H7 (cell line): ENCODE measurements around the gene UNC13C. TPM values are rescaled to one million over a fixed set of nuclear protein-coding genes. Genes with fewer than 3 reads are reported as not detected.

ENCODE experiments used
- DNase-seq: peaks from one replicate; pipeline ENCODE4 v3.0.0; 2012
- H3K27me3 ChIP-seq: 2 replicates; pipeline ENCODE4 v1.6.0; 2011; ENCODE audit warnings: mild to moderate bottlenecking, low read length; ENCODE audit not compliant: control insufficient read depth, insufficient read depth
- H3K36me3 ChIP-seq: replicated peaks from 2 replicates; pipeline ENCODE4 v1.5.1; 2011; ENCODE audit warnings: low read length; ENCODE audit not compliant: control insufficient read depth, insufficient read depth
- H3K4me3 ChIP-seq: 2 replicates; pipeline ENCODE4 v1.5.1; 2011; ENCODE audit warnings: low read depth, mild to moderate bottlenecking, control low read depth, low read length, moderate library complexity; ENCODE audit not compliant: insufficient read depth
- total RNA-seq: library from RNA; depleted of rRNA; stranded (reverse); fragments of >200 nt; shearing (Covaris generic); gene quantifications from 2 replicates; pipeline ENCODE4 v1.2.3, GENCODE V29; 2014

The UNC13C gene
- total RNA-seq, 1 experiment from 2014 or later: 0.03 TPM

GRCh38 chr15:54579855-54580254 is 601.6 kb downstream of the UNC13C start:
- Histone ChIP-seq H3K4me3 (no peak overlapping the region), H3K27me3 (no peaks in the 10 kb centered on the region), H3K36me3 (no peaks in the 10 kb centered on the region)
- no peak for DNase-seq

GRCh38 chr15:54580643-54581042 is 602.4 kb downstream of the UNC13C start:
- no peak overlapping the region for H3K4me3 ChIP-seq
- no peaks in the 10 kb centered on the region for H3K36me3 ChIP-seq
- DNase-seq: no peak
- no peaks in the 10 kb centered on the region for H3K27me3 ChIP-seq

GRCh38 chr15:54582863-54583643 is 604.8 kb downstream of the UNC13C start:
- Histone ChIP-seq H3K4me3 (no peak overlapping the region), H3K36me3 (no peaks in the 10 kb centered on the region), H3K27me3 (no peaks in the 10 kb centered on the region)
- no peak for DNase-seq

GRCh38 chr15:54585063-54585462 is 606.8 kb downstream of the UNC13C start:
- no peaks in the 10 kb centered on the region for H3K36me3 ChIP-seq
- no peak overlapping the region for H3K4me3 ChIP-seq
- no peak for DNase-seq
- H3K27me3 ChIP-seq: no peaks in the 10 kb centered on the region

- Histone ChIP-seq H3K4me3 (no peak overlapping the region), H3K36me3 (no peaks in the 10 kb centered on the region), H3K27me3 (no peaks in the 10 kb centered on the region)
- DNase-seq: no peak
Observed at GRCh38 chr15:54594115-54594514, 615.9 kb downstream of the UNC13C start.

GRCh38 chr15:54599386-54599785 is 621.1 kb downstream of the UNC13C start:
- H3K27me3 ChIP-seq: peaks cover 1% of the 10 kb centered on the region; the same call in 1 of the 2 replicates
- H3K36me3 ChIP-seq: no peaks in the 10 kb centered on the region
- no peak overlapping the region for H3K4me3 ChIP-seq
- DNase-seq: no peak

GRCh38 chr15:54605043-54605442 is 626.8 kb downstream of the UNC13C start:
- peaks cover 1% of the 10 kb centered on the region; the same call in 1 of the 2 replicates for H3K27me3 ChIP-seq
- no peaks in the 10 kb centered on the region for H3K36me3 ChIP-seq
- H3K4me3 ChIP-seq: no peak overlapping the region
- DNase-seq: peak; percentile 15

GRCh38 chr15:54605556-54605955 is 627.3 kb downstream of the UNC13C start:
- no peak for DNase-seq
- Histone ChIP-seq H3K4me3 (no peak overlapping the region), H3K36me3 (no peaks in the 10 kb centered on the region), H3K27me3 (peaks cover 1% of the 10 kb centered on the region; the same call in 1 of the 2 replicates)

GRCh38 chr15:54608876-54609835 is 630.9 kb downstream of the UNC13C start:
- Histone ChIP-seq H3K36me3 (no peaks in the 10 kb centered on the region), H3K4me3 (no peak overlapping the region), H3K27me3 (no peaks in the 10 kb centered on the region; the same call in 1 of the 2 replicates)
- DNase-seq: no peak

- no peak for DNase-seq
- Histone ChIP-seq H3K4me3 (no peak overlapping the region), H3K27me3 (no peaks in the 10 kb centered on the region; the same call in 1 of the 2 replicates), H3K36me3 (no peaks in the 10 kb centered on the region)
Observed at GRCh38 chr15:54618120-54618519, 639.9 kb downstream of the UNC13C start.

GRCh38 chr15:54619180-54619579 is 640.9 kb downstream of the UNC13C start:
- Histone ChIP-seq H3K4me3 (no peak overlapping the region), H3K27me3 (no peaks in the 10 kb centered on the region), H3K36me3 (no peaks in the 10 kb centered on the region)
- no peak for DNase-seq

- Histone ChIP-seq H3K36me3 (no peaks in the 10 kb centered on the region), H3K27me3 (no peaks in the 10 kb centered on the region), H3K4me3 (no peak overlapping the region)
- no peak for DNase-seq
Observed at GRCh38 chr15:54620916-54621315, 642.7 kb downstream of the UNC13C start.

- Histone ChIP-seq H3K4me3 (no peak overlapping the region), H3K27me3 (no peaks in the 10 kb centered on the region), H3K36me3 (no peaks in the 10 kb centered on the region)
- DNase-seq: no peak
Observed at GRCh38 chr15:54636147-54636546, 657.9 kb downstream of the UNC13C start.

GRCh38 chr15:54638666-54639065 is 660.4 kb downstream of the UNC13C start:
- no peaks in the 10 kb centered on the region for H3K36me3 ChIP-seq
- no peak overlapping the region for H3K4me3 ChIP-seq
- no peak for DNase-seq
- H3K27me3 ChIP-seq: no peaks in the 10 kb centered on the region

GRCh38 chr15:54640873-54641272 is 662.6 kb downstream of the UNC13C start:
- Histone ChIP-seq H3K27me3 (no peaks in the 10 kb centered on the region), H3K36me3 (no peaks in the 10 kb centered on the region), H3K4me3 (no peak overlapping the region)
- DNase-seq: no peak
